K562 (cell line): Measurements from ENCODE around the gene CDKN2D.

ENCODE experiments used
- CLOCK ChIP-seq: fragments of 250-450 bp; sonication (Bioruptor Pico); IDR thresholded peaks from 2 replicates; pipeline ENCODE4 v1.4.0; 2020; ENCODE audit warnings: mild to moderate bottlenecking, moderate library complexity, borderline replicate concordance
- MAFF ChIP-seq: IDR thresholded peaks from 2 replicates; pipeline ENCODE4 v1.6.1; 2012; ENCODE audit warnings: low read length, improper control_type of control experiment
- ZHX1 ChIP-seq: fragments of 150-350 bp; conservative IDR thresholded peaks from 2 replicates; pipeline ENCODE4 v1.6.1; 2014; ENCODE audit warnings: low read length

DNA sequence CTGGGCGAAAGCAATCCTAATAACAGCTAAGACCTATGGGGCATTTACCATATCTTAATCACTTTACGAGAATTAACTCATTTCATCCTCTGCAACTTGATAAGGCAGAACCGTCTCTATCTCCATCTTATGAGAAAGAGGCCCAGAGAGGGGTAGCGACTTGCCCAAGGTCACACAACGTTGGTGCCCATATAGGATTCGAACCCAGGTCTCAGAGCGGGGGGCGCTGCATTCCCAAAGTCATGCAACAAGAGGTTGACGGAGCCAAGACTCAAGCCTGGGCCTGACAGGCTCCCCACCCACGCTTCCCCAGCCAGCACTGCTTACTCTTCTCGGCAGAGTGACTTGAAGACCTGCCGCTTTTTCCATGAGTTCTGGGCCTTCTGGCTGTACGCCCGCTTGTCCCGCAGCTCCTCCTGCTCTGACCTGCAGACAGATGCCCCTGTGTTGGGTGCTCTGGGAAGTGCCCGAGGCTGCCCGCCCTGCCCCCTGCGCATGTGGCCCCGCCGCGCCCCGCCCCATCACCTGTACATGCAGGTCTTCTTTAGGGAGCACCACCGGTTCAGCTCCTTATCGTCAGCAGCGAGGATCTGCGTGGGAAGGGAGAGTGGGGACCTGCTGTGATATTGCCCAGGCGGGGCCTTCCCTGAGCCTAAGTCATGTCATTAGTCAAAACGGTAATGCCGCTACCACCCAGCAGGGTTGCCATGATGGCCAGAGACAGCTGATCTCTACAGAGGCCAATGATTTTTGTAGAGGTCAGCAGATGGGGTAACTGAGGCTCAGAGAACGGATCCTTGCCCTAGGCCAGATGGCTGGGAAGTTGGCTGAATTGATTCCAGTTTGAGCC lies 13.8 kb downstream of the CDKN2D start:
- TF ChIP-seq CLOCK (CRISPR knock-in tag) = no peak
- no peak for TF ChIP-seq ZHX1
- TF ChIP-seq MAFF = no peak
